Hippocampal formation (tissue), 2 donors: ENCODE data around the gene CDKL5.
A peak's percentile ranks its signal among the peaks of the same experiment; 100 is the strongest.
"Not testable (repeated sequence)": the region's sequence is repeated elsewhere in the genome, so short reads cannot be mapped to it uniquely, and the experiment has no call there.

Experiments
- DNase-seq, 2 donors: peaks; one replicate each; lab custom pipeline; 2025; lab: John Stamatoyannopoulos, UW

Gene CDKL5

DNA sequence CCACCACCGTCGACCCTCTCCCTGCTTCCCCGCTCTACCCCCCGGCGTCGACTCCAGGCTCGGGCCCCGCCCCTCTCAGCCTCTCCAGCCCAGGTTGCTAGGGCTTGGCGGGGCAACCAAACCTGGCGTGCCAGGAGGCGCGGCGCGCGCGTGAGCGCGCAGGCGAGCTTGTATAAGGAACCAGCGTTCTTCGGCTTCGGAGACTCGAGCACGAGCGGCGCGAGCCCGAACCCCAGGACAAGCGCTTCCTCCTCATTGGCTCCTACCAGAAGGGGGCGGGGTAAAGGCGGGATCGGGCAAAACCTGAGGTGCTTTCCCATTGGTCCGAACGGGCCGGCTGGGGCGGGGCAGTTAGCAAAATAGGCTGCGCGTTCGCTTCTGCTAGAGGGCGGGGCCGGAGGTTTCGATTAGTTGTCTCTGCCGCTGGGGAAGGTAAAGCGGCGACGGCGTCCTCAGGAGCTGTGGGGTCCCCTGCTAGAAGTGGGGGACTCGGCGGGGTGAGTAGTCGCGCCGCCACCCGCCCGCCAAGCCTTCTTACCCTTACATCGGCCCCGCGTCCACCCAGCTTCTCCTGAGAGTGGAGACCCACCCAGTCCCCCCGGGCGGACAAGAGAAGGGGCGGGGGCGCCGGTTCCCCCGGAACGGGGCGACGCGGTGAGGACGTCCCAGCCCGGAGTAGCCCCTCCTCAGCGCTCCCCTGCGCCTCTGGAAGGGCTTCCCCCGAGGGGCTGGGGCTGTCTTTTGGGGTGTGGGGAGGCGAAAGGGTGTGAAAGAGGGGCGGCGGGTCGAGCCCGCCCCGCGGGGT is at the start of gene CDKL5:
Gene CDKL5, plus strand, starts transcription at position 410 of the 805 bp plus-strand sequence. CDS start 81,489 bp downstream, outside the sequence.
- DNase-seq, result peak; percentile 93

DNA sequence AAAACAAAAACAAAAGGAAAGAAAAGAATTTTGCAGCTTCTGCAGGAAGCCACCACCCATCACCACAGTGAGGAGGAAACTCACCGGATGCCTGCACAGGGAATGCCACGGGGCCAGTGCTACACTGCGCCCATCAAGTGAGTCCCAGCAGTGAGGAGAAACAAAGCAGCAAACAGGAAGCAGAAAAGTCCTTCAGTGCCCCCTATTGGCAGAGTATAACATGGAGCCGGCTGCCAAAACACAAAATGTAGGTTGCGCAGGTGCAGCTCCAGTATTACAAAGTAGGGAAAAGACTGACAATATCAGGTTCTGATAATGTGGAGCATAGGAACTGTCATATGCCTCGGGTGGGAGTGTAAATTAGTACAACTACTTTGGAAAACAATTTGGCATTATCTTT is 47.6 kb upstream of the CDKL5 start:
- no peak for DNase-seq

DNA sequence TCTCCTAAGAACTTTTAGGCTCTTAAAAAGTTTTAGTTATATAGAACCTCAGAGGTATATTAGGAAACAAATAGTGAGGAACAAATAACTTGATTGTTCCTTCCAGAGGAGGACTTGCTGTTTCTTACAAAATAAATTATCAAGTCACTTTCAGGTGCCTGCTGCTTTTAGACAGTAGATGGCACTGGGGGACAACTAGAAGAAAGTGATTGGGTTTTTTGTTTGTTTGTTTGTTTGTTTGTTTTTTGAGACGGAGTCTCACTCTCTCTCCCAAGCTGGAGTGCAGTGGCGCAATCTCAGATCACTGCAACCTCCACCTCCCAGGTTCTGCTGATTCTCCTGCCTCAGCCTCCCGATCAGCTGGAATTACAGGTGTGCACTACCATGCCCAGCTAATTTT is 35.4 kb upstream of the CDKL5 start:
- DNase-seq, result no peak

DNA sequence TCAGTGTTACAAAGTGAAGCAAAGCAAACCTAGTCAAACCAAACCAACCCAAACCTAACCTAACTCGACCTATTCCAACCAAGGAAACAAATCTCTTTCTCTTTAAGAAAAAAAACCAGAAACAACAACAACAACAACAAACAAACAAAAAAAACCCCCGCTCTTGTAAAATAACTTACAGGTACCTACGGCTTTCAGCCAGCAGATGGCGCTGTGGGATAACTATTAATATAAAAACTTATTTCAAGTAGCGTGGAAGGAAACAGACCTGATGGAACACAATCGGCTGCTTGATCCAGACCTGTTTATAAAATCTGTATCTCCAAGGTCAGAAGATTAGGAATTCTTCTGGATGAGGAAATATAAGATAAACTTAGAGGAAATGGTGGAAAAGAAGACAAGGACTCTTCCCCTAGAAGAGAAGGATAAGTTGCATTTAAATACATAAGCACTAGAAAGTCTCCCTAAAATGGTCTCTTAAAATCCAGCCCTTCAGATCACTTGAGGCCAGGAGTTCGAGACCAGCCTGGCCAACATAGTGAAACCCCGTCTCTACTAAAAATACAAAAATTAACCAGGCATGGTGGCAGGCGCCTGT is 34.4 kb upstream of the CDKL5 start:
- DNase-seq, result peak; percentile 11 to 61

DNA sequence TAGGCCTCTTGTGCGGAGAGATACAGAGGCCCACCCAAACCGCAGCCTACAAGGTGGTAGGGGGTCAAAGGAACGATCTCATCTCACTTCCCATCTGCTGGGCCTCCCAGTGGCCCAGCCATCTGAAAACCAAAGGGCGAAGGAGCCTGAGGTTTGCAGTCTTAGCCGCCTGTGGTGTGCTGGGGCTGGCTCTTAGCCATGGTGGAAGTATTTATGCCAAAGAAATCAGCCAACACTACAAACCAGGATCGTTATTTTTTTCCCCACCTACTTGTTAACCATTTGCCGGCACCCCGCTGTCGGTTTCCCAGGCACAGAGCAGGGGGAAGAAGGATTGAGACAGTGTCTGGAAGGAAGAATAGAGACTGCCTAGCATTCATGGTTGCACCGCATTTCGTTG is 30.9 kb upstream of the CDKL5 start:
- no peak for DNase-seq

DNA sequence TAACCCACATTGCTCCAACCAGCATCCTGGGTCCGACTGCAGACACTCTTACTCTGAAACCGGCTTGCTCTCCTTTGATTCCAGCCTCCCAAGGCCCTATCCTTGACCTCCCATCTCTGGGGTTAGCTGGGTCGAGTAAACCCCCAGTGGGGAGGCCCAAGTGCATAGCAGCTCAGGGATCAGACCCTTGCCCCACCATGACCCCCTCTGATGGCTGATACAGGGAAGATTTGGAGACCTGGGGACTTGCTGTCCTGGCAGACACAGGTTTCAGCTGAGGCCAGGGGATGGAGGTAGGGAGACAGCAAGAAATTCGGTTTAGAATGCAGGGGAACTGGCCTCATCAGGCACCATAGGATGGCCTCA is 23.6 kb upstream of the CDKL5 start:
- no peak for DNase-seq

DNA sequence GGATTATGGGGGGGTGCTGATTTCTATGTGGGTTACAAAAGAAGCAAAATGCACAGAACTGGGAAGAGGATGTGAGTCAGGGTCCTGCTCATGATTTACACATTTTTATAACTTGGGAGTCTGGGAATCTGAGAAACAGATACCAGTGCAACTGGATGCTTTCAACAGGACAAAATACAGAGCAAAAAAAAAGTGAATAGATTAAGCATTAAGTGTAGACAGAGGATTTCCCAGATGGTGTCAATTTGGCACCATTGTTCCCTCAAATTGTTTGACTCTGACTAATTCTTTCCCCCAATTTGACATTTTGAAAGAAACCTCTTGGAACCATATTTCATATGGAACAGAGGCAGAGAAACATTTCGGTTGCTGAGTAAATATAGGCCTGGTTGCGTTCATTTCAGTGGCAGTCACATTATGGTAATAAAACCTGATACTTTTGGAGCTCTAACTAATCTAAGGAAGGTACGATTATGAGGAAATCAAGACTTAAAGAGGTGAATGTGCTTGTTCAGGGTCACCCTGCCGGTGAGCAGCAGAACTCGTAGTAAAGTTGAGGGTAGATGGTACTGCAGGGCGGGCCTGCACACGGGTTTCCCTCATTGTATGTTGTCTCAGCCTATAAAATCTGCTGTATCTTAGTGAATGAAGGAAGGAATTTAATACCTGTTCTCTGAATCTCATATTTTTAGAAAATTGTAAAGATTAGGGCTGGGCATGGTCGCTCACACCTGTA is 18.7 kb upstream of the CDKL5 start:
- DNase-seq, result no peak

DNA sequence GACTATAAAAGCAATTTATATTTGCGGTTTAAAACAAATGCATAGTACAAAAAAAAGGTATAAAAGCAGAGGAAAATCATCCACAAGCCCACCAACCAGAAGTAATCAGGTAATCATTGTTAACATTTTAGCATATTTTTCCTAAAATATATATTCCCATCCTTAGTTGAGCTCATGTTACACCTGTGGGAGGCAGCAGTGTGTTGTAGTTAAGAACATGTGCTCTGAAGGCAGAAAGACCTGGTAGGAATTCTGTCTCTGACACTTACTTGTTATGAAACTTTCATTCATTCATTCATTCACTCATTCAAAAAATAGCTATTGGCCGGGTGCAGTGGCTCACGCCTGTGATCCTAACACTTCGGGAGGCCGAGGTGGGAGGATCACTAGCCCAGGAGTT is 15.4 kb upstream of the CDKL5 start:
- peak in 1 of 2 donors; percentile 5 for DNase-seq

DNA sequence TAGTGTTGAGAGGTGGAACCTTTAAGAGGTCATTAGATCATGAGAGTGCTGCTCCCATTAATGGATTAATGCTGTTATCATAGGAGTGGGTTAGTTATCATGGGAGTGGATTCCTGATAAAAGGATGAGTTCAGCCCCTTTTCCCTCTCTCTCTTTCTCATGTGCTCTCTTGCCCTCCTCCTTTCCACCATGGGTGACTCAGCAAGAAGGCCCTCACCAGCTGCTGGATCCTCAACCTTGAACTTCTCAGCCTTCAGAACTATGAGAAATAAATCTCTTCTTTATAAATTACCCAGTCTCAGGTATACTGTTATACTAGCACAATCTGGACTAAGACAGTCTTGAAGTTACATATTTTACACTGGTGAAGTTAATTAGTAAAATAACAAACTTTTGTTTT is 10.0 kb upstream of the CDKL5 start:
- no peak for DNase-seq

DNA sequence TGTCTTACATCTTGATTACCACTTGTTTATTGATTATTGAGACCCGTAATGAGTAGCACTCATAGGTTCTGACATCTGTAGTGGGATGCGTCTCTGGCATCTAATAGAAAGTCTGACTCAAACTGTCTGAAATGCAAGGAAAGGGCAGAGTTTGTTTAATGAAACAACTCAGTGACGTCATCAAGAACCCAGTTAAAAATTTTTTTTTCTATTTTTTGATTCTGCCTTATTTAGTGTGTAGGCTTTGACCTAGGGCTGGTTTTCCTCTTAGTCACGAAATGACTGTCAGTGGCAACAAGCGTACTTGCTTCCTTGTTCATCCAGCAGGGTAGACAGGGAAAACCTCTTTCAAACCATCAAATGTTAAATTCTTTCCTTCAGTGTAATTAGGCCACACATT is 3.1 kb upstream of the CDKL5 start:
- no peak for DNase-seq

DNA sequence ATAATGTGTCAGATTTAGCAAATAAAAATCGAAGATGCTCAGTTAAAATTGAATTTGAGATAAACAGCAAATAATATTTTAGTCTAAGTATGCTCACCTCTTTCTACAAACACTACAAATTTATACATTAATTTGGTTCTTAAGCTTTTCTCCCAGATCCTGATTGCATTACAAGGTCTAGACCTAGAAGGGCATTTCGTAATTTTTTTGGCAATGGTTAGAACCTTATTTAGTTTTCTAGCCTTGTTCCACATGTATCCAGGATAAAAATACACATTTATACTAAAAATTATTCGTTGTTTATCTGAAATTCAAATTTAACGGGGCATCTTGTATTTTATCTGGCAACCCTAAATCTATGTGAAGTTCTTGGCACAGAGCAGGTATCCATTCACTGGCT is 2.5 kb upstream of the CDKL5 start:
- DNase-seq, result no peak

DNA sequence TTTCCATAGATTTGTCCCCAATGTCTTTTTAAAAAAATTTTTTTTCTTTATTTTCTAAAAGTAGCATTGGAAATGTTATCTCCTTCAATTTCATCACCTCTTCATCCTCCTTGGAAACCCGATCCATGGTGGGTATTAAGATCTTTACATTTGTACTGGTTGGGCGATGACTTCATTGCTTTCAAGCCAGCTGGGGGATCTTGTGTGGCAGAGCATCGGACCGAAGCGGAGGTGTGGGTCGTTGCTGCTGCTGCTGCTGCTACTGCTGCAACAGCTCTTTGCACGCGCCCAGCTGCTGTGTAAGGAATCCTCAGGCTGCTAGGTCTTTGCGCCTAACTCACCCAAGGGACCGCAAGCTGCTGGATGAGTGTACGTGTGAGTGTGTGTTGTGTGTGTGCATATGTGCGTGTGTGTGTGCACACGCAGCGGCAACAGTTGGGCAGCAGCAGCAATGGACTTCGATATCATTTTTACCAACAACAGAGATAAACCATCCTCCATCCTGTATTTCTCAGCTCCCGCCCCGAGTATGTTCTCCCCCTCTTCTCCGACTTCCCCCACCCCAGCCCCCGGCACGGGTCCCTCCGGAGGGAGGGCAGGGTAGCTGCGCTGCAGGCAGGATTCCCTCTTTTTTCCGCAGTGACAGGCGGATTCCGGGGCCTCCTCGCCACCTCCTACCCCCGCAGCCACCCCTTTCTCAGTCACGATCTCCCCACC is 768 bp upstream of the CDKL5 start:
- no peak for DNase-seq

DNA sequence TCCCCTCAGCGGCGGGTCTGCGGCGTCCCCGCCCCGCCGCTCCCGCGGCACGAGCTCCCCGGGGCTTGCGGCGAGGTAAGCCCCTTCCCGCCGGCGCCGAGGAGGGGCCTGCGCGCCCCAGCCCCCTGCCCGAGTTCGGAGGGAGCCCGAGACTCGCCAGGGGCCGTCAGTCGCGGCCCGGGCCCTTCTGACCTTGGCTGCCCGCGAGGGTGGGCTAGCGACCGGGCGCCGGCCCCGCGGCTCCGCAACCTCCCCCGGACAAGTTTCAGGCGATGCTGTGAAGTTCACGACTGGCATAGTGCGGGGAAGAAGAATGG is 554 bp downstream of the CDKL5 start:
- no peak for DNase-seq

DNA sequence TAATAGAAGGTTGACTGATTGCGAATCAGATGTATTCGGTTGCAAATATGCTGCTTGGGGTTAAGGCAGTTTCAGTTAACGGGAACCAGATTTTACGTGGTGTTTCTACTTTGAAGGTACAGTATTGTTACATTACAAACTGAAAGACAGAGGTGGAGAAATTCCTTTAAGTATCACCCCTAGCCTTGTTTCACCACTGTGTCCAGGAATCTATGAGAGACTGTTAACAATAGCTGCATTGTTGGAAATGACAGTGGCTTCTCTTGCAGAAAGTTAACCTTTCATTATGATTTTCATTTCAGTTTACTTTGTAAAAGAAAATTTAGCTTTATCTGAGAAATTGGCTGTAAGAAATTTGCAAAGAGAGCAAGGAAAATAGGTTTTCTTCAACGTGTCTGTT is 2.6 kb downstream of the CDKL5 start:
- peak in 1 of 2 donors; percentile 23 for DNase-seq

DNA sequence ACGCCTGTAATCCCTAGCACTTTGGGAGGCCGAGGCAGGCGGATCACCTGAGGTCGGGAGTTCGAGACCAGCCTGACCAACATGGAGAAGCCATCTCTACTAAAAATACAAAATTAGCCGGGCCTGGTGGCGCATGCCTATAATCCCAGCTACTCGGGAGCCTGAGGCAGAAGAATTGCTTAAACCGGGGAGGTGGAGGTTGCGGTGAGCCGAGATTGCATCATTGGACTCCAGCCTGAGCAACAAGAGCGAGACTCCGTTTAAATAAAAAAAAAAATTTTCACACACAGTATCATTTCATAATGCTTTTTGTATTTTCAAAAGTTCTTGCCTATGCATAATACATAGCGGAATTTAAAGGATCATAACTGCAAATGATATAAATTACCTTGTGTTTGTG is 7.9 kb downstream of the CDKL5 start:
- DNase-seq, result not testable (repeated sequence)

DNA sequence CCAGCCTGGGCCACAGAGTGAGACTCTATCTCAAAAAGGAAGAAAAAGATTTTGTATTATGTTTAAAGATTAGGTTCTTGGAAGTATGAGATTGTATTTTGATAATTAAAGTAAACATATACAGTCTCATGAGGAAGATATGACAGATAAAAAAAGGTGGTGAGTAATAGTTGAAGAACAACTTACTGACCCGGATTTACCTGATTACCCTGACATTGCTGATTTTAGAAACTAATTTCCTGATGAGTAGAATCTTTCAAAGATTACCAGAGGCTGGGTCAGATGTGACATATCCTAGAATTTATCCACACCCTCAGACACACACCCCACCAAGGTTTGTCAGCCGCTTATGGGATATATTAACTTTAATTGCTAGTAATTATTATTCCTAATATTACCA is 9.5 kb downstream of the CDKL5 start:
- no peak for DNase-seq

DNA sequence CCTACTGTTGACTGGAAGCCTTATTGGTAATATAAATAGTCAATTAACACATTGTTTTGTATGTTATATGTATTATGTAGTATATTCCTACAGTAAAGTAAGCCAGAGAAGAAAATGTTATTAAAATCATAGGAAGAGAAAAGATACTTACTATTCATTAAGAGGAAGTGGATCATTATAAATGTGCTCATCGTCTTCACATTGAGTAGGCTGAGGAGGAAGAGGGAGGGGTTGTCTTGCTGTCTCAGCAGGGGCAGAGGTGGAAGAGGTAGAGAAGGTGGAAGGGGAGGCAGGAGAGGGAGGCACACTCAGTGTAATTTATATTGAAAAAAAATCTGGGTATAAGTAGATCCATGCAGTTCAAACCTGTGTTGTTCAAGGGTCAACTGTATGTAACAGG is 10.6 kb downstream of the CDKL5 start:
- no peak for DNase-seq

DNA sequence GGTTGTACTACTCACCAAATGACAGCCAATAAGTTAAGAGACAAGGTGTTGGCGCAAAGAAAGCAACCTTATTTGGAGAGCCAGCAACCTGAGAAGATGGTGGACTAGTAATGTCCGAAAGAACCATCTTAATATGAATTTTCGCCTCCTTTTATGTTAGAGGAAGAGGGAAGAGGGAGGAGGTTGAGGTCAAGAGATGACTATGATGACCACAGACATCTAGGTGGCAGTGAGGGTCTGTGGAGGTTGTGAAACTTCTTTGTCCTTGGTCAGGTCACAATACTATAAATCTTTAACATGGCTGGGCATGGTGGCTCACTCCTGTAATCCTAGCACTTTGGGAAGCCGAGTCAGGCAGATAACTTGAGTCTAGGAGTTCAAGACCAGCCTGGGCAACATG is 15.4 kb downstream of the CDKL5 start:
- DNase-seq, result no peak

DNA sequence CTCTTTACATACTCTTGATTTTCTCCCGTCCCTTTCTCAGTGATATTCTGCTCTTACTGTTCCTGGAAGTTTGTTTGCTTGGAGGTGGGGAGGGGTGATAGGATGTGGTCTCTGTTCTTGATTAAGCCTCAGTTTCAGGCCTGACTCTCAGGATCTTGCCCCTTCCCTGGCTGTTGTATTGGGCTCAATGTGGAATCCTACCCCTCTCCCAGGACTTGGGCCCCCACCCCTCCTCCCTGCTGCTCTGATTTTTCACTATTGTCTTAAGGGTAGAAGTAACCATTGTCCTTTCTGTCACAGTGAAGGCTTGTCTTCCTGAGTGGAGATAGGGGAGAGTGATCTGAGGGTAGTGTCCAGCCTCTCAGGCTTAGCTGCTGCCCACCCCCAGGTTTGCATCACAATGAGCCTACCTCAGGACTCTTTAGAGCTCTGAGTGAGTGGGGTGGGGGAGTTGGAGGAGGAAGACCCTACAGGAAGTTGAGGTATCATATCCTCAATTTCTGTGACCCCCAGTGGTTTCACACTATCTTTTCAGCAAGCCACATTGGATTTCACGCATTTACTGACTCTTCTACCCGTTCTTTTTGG is 16.5 kb downstream of the CDKL5 start:
- DNase-seq, result no peak

DNA sequence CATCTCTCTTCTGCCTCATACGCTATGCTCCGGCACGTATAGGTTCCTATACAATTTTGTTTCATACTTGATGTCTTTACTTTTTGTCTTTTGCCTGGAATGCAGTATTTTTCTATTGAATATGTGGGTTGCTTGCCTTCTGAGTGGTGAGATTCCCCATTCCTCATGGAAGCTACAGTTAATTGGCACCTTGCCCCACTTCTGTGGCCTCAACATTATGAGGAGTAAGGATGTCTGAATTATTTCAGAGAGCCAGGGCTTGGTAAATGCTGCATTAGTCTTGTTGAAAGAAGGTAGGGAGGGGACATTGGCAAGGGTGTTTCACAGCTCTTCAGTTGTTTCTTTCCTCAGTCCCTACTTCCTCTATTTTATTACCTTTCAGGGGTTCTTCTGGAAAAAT is 23.0 kb downstream of the CDKL5 start:
- no peak for DNase-seq

DNA sequence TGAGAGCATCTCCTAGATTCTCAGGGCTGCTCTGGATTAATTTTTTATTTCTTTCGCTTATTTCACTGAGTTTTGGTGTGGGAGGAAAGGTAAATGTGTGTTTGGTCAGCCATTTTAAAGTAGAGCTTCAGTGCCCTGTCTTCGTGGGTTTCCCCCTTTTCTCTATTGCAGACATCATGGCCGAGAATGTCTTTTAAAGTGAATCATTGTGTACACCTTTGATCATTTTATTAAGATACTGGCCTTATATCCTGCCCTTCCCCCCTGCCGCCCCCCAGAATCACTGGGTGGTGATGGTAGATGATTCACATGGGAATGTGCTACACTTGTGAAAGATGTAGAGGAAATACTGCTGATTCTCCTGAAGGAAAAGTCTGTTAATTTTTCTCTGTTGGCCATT is 23.8 kb downstream of the CDKL5 start:
- no peak for DNase-seq

DNA sequence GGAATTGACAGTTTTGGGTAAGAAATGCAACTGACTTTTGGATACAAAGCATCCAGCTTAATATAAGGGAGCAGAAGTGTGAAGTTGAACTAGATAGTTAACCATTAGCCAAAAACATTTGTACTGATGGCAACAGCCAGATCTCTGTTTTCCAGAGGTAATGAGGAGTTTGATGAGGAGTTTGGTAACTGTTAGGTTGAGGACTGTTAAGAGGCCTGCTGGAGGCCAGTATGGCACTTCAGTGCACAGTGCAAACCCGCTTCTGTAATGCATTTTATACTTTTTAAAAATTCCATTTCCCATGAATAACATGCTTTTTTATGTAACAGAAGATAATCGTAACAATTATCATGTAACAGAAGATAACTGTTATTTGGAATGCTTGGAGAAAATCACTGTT is 30.0 kb downstream of the CDKL5 start:
- no peak for DNase-seq
